HG03439 (cell line): ENCODE measurements around the gene SCUBE1.

Experiments used
- ATAC-seq: cut with Tn5 transposase; IDR thresholded peaks from one replicate; pipeline ENCODE4 v1.9.1; 2021; ENCODE audit warnings: mild to moderate bottlenecking, moderate library complexity; ENCODE audit not compliant: unreplicated experiment

SCUBE1 gene

GRCh38 chr22:43266076-43266475, 77.1 kb downstream of the SCUBE1 start:
- no peak for ATAC-seq

DNA sequence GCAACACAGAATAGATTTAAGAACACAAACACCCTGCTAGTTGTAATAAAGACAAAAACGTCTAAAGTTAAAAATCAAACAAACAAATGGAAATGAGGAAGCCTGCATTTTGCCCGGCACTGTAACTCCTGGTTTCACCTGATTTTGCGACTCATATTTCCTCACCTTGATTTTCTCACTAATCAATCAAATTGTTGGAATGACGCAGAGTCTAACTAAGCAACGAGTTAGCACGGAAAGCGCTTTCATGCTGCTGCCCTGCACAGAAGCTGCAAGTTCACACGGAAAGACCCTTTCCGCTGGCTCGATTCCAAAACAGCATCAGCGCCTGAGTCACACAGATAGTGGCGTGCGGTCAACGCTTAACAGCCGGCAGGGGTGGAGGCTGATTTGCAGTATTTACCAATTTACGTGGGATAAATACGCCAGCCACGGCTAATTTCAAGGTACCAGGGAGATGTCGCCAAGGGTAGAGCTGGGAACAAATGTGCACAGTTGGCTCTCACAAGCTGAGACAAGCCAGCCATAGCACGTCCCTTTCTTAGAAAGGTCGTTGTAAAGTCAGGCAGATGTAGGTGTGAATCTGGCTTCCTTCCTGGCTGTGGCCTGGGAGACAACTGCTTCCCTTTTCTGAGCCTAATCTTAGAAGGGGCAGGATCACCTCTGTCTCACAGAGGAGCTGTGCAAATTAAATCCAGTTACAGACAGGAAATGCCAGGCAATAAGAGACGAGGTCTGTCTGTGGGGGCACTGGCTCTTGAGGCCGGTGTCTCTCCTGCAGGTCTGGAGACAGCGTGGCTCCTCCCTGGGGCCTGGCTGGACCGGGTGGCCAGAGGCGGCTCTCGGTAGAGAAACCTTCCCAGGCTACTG, 79.3 kb downstream of the SCUBE1 start:
- no peak for ATAC-seq

DNA sequence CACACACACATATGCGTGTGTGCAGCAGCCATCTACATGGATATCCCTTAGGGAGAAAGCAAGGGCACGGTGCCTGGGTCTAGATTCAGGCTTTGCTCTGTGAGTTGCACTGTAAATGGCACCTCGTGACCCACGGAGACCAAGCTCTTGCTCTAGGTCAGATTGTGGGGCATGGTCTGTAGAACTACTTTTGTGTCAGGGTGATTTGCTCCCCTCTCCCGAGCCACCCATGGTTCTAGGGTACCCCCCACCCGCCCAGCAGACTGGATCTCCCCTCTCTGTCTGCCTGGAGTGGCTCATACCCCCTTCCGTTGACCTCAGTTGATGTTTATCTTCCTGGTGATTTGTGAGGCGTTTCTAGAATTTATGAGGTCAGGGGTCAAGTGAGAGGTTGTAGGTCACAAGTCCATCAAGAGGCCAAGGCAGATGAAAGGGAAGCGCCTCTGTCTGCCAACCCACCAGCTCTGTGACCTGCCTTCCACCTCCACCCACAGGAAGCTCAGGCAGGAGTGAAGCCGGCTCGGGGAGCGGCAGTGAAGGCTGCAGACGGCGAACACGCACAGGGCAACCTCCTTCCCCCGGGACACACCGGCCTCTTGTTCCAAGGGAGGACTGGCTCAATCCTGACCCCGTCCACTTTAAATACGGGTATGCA, 80.1 kb downstream of the SCUBE1 start:
- ATAC-seq: no peak

DNA sequence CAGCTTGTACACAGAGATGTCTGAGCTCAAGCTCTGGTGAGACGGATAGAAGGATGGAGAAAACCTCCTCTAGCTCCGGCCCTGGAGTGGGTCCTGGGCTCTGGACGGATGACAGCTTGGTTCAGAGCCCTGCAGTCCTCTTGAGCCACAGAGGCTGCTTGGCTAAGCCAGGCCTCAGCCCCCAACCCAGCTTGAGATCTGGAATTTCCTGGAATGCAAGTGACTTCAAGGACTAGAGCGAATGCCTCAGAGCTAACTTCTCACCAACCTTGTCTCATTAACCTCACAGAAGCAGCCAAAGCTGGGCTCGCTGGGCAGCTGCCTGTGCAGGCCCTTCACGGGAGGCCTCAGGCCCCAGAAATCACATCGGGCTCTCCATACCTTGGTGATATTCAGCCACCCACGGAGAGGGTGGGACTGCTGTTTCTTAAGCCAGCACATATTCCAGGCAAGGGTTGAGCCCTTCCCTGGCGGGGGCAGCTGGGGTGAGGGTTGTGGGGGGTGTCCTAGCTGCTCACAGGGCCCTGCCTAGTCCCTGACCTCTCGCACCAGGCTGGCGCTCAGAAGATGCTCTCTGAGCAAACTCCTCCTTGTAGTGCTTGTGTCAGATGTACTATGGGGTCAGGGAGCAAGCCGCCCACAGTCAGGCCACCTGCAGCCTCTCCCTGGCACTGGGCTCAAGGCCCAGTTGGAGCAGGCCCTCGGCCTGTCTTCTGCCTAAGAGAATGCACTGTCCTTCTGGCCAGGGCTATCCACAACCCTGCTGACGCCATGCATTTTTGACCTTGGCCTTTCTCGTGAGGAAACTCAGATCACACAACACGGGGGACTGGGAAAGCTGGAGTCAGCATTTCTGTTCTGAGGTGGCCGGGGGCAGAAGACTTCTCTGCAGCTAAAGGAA, 82.6 kb downstream of the SCUBE1 start:
- ATAC-seq: no peak

DNA sequence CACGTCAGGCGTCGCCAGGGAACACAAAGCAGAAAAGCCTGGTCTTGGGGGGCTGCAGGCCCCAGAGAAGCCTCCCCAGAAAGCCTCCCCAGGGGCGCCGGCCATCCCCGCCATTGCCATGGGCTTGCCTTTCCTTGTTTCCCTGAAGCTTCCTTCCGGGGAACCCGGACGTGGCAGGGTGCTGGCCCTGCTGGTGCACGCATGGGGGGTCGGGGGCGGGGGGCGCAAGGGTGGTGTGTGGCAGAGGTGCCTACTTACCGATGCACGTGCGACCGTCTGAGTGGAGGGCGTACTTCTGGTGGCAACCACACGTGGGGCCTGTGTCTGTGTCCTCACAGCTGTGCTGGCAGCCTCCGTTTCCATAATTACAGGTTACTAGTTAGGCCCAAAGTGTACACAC, 85.2 kb downstream of the SCUBE1 start:
- no peak for ATAC-seq

- ATAC-seq: no peak
Measured at GRCh38 chr22:43257549-43257948, 85.6 kb downstream of the SCUBE1 start.

- ATAC-seq: no peak
Measured at GRCh38 chr22:43256976-43257545, 86.1 kb downstream of the SCUBE1 start.

- no peak for ATAC-seq
Measured at GRCh38 chr22:43256569-43256968, 86.6 kb downstream of the SCUBE1 start.

DNA sequence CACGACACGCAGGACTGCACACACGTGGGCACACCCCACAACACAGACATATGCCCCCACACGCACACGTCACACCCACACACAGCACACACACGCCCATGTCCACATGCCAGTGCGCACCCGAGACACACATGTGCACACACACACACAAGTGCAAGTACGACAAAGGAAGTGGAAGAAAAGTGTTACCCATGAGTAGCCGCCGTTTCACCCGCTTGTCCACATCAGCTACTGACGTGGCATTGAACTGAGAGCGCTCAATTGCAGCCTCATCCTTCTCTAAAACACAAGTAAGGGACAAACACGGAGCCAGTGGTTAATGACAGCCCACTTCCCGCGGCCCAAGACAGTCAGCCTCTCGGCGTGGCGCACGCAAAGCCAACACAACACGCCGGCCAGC, 87.9 kb downstream of the SCUBE1 start:
- ATAC-seq: no peak

DNA sequence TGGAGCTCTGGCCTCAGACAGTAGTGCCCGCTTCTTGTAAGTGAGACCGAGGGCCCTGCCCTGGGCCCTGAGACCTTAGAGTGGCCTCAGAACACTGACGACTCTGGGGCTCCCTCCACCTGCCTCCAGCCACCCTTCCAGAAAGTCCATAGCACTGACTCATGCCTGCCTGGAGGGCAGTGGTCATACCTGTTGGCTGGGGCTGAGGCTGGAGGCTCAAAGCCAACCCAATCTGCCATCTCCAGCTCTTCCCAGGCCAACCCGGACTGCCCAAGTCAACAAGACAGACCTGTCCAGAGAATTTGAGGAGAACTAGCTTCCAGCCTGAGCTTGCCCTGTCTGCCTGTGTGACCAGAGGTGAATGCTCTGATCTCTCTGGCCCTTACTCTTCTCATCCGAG, 89.3 kb downstream of the SCUBE1 start:
- no peak for ATAC-seq

- no peak for ATAC-seq
Measured at GRCh38 chr22:43252319-43252718, 90.9 kb downstream of the SCUBE1 start.

DNA sequence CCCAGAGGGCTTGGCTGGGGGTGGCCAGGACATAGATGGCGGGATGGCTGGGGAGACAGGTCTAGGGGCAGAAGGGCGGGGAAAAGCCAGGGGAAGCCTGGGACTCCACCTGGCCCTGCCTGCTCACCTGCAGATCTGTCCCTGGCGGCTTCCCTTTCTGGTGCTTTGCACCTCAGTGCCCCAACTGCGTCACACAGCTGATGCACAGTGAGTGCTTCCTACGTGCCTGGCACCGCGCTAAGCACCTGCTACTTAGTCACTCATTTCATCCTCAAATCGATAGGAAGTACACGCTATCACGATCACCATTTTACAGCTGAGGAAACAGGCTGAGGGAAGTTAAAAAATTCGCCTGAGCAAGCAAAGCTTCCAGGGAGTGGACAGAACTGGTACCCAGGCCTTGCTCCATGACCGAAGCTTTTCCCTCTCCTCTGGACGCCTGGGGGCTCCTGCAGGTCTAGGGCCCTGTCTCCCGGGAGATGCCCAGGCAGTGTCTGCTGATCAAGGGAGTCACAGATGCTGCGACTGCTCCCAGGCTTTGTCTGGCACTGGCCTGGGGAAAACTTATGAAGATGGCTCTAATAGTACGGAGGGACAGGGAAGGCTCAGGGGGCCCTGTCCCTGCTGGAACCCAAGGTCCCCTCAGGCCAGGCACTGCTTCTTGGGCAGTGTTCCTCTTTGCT, 93.2 kb downstream of the SCUBE1 start:
- ATAC-seq: no peak

DNA sequence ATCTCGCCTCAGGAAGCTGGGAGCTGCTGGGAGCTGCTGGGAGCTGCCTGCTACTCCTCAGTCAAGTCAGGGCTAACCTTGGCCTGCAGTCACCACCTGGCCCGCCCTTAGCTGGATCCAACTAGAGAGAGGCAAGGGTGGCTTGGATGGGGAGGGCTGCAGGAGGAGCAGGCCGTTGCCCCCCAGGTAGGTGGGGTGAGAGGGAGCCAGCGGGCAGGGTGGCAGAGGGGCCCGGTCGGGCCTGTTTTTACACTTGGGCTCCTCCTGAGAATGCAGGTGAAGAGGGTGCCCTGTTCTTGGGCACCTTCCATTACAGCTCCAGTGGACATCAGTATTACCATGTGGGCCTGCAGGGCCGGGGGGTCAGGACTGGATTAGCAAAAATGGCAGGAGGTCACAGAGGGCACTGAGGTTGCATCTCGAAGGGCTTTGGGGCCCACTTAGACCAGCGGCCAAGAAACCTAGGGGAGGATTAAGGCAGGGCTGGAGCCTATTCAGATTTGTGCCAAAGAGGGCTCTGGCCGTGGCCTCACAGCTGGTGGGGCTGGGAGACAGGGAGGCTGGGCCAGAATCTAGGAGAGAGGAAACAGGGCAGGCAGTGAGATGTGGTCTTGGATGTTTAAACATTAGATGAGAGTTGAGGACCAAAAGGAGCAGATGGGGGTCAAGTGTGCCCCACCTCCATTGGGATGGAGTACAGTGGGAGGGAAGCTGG, 95.5 kb downstream of the SCUBE1 start:
- no peak for ATAC-seq

- ATAC-seq: no peak
Measured at GRCh38 chr22:43246188-43246587, 97.0 kb downstream of the SCUBE1 start.

GRCh38 chr22:43245717-43246116, 97.5 kb downstream of the SCUBE1 start:
- no peak for ATAC-seq

- ATAC-seq: no peak
Measured at GRCh38 chr22:43244803-43245527, 98.2 kb downstream of the SCUBE1 start.

GRCh38 chr22:43244402-43244801, 98.8 kb downstream of the SCUBE1 start:
- ATAC-seq: no peak

DNA sequence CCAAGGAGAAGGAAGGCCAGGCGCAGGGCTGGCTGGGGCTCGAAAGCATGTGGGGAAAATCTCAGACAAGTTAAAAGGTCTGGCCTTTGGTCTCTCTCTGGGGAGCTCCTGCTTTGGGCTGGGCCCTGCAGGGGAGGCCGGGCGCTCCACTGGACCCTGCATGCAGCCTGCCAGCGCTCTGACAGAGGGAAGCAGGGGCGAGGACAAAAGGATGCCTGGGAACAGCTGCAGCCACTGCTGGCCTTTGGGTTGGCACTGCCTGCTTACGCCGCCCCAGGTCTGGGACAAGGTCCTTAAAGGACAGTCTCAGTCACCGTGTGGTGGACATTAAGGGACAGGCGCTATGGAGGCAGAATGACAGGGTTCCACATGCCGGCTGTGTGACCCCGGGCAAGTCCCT, 99.8 kb downstream of the SCUBE1 start:
- ATAC-seq: no peak

DNA sequence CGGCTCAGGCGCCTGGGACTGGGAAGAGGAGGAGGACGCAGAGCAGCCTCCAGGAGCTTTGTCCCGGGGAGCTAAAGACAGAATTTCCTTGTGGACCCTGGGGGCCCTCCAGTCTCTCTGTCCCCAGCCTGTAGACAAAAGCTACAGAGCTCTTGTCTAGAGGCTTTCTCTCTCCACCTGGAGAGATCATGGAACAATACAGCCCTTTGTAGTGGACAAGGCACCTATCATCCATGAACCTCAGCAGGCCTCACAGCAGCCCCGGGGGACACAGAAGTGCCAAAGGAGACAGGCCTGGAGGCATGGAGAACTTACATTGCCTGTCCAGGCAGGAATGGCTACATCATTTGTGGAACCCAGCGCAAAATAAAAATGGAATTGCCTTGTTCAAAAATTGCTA, 100.5 kb downstream of the SCUBE1 start:
- no peak for ATAC-seq
